Measurements from ENCODE around the gene LRP5.
"Not testable (repeated sequence)": the region's sequence is repeated elsewhere in the genome, so short reads cannot be mapped to it uniquely, and the experiment has no call there.

The LRP5 gene

DNA sequence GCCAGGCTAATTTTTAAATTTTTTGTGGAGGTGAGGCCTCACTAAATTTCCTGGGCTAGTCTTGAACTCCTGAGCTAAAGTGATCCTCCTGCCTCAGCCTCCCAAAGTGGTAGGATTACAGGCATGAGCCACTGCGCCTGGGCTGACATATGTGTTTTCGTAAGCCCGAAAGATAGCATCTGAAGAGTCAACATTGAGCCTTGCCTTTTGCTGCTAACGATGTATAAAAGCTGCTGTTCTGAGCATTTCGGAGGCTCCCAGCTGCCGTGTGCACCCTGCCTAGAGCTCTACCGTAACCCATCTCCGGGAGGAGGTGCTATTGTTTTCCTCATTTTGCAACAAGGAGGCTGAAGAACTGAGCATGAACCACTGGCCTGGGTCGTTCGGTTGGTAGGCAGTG, 130.0 kb downstream of the LRP5 start:
- DNase-seq (ENCODE audit: low read depth in 2 of 2), result no peak

DNA sequence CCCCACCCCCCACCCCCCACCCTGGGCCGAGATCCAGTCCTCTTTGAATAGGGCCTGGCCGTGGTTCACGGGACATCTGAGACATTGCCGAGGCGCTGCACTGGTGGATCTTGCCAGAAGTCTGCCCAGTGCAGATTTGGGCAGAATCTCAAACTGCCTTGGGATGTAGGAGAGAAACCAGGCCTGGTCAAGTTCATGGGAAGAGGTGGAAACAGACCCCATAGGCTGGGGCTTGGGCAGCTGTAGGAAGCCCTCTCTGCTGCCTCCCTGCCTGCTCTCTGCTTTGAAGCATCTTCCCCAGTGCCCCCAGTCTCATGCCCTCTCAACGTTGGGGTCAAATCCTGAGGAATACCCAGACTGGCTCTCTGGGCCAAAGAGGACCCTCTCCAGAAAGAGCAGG, 132.2 kb downstream of the LRP5 start:
- DNase-seq (ENCODE audit: low read depth in 2 of 2), result no peak

DNA sequence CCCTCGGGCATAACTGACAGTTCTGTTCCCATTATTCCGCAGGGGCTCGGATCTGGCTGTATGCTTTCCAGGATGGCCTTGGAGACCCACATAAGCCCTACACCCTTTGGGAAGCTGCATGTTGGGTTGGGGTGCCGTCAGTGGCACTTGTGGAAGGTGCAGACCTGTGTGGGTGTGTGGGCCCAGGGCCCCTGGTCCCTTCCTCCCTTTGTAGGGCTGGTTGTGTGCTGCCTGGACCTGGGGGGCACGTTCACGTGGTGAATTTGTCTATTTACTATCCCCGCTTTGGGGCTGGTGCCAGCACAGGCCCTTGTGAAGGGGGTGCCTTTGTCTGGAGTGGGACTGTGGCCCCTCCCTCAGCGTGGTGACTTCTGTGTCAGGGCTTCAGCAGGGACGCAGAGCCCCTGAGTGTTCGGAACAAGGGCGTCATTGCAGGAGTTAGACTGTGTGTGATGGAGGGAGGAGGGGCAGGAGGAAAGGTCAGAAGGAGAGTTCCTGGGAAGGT, 133.2 kb downstream of the LRP5 start:
- DNase-seq (ENCODE audit: low read depth in 2 of 2), result no peak

GRCh38 chr11:68446046-68446725, 133.8 kb downstream of the LRP5 start:
- no peak for DNase-seq (ENCODE audit: low read depth in 2 of 2)

DNA sequence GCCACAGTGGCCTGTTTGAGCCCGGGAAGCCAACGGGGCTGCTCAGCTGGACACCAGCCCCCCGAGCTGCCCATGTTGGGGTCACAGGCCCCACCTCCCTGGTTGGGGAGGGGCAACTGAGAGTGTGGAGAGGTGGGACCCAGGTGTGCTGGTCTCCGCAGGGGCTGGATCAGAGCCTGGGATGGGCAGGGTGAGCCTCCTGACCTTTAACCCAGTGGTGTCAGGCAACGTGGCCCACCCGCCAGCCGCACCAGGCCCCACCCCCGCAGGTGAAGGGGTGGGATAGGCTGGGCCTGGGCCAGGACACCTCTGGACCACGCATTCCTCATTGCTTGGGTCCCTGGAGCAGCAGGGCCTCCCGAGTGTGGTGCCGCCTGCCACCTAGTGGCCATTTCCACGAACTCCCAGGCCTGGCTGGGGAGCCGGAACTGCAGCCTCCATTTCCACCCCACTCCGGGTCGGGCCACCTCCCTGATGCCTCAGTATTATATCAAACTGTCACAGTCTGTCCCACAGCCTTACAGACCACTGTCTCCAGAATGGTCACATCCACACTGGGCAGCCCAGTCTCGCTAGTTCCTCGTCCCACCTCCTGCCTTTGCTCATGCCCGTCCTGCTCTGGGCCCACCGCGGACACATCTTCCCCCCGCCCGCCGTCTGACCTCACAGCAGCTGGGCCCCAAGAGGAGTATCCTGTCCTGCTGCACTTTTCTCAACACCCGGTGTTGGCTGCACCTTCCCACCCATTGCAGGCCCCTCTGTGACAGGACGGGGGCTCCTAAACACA, 134.8 kb downstream of the LRP5 start:
- DNase-seq (ENCODE audit: low read depth in 2 of 2), result peak; percentile 57 to 72

GRCh38 chr11:68447914-68448313, 135.5 kb downstream of the LRP5 start:
- DNase-seq (ENCODE audit: low read depth in 2 of 2), result not testable (repeated sequence)

DNA sequence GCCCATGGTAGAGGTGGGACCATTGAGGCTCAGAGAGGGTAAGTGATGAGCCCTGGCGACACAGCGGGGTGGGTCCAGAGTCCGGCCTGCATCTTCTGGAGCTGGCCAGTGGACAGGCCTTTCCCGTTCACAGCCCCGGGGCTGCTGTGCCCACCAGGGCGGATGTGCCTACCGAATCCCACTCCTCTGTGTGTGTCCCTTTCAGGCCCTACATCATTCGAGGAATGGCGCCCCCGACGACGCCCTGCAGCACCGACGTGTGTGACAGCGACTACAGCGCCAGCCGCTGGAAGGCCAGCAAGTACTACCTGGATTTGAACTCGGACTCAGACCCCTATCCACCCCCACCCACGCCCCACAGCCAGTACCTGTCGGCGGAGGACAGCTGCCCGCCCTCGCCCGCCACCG, 136.2 kb downstream of the LRP5 start:
- DNase-seq (ENCODE audit: low read depth in 2 of 2), result no peak

DNA sequence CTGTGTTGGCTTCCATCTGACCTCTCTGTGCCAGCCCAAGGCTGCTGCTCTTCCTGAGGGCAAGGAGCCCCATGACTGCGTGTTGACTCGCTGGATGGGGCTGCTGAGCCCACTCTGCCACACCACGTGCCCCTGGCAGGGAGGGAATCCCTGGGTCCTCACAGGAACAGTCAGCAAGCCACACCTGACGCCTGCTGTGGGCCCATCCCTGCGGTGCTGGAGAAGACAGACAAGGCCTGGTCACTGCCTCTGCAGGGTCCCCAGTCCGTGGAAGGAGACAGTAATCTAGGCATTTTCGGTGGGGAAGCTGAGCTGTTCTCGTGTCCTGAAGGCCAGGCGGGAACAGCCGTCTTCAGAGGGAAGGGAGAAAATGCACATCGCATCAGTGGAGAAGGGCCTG, 137.6 kb downstream of the LRP5 start:
- no peak for DNase-seq (ENCODE audit: low read depth in 2 of 2)

DNA sequence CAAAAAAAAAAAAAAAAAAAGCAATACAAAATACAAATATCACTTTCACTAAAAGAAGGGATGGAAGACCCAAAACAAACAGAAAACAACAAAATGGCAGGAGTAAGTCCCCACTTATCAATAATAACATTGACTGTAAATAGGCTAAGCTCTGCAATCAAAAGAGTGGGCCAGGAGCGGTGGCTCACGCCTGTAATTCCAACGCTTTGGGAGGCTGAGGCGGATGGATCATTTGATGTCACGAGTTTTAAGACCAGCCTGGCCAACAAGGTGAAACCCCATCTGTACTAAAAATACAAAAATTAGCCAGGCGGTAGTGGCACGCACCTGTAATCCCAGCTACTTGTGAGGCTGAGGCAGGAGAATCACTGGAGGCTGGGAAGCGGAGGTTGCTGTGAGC, 138.3 kb downstream of the LRP5 start:
- no peak for DNase-seq (ENCODE audit: low read depth in 2 of 2)

DNA sequence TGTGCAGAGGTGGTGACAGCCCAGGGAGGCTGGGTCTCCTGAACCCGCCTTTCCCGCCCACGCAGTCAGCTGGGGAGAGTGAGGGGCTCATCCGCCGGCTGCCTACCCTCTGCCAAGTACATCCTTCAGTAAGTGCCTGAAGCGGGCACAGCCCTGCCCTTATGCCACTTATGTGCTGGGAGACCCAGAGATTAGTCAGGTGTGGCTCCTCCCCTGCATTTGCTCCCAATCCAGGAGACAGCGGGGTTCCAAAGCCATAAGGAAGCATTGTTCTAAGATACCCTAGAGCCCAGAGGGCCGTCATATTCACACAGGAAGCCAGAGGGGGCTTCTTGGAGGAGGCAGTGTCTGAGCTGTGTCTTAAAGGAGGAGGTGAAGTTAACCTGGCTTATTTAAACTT, 142.4 kb downstream of the LRP5 start:
- no peak for DNase-seq (ENCODE audit: low read depth in 2 of 2)

DNA sequence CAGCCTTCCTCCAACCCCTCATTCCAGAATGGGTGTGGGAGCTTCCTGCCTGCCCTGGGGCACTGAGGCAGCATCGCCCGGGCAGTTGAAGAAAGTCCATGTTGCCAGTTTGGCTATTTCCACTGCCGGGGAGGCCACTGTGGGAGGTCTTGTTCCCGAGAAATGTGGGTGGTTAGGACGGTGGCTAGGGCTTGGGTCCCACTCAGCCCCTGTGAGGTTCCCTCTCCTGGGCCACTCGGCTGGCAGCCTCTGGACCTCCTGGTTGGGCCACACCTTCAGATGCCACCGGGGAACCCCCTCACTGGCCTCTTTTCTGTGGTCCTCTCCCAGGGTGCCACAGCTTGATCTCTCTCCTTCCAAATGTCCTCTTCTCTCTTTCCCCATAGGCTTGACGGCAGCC, 143.1 kb downstream of the LRP5 start:
- DNase-seq (ENCODE audit: low read depth in 2 of 2), result no peak

DNA sequence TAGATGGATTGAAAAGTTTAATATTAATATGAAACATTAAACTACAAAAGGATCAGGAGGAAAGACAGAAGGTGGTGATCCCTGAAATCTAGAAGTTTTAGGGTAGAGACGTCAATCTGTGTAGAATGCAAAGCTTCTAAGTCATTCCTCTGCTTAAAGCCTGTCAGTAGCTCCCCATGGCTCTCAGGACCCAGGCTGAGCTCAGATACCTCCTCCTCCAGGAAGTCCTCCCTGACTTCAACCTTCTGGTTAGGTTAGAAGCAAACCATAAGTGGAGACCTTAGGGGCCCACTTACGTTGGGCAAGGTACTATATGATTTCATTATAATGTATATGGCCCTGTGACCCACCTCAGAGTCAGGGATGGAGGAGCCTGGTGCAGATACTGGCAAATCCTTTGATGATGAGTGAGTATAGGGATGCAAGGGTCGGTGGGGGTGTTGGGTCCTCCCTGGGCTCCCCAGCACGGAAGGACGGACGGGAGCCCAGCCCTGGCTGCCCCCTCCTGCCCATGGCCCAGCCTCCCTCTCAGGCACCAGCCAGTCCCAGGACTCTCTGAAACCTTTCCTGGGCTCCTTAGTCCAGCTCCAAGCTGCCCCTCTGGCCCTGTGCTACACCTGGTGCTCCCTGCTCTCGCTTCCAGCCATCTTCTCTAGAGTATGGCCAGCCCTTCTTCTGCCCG, 145.0 kb downstream of the LRP5 start:
- no peak for DNase-seq (ENCODE audit: low read depth in 2 of 2)

GRCh38 chr11:68457898-68458249, 145.5 kb downstream of the LRP5 start:
- DNase-seq (ENCODE audit: low read depth in 2 of 2), result no peak

DNA sequence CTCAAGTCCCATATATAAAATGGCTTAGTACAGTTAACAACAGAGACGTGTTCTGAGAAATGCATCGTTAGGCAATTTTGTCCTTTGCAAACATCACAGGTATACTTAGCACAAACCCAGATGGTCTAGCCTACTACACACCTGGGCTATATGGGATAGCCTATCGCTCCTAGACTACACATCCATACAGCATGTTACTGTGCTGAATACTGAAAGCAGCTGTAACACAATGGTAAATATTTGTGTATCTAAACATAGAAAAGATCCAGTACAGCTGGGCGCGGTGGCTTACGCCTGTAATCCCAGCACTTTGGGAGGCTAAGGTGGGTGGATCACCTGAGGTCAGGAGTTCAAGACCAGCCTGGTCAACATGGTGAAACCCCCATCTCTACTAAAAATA, 145.9 kb downstream of the LRP5 start:
- DNase-seq (ENCODE audit: low read depth in 2 of 2), result not testable (repeated sequence)

DNA sequence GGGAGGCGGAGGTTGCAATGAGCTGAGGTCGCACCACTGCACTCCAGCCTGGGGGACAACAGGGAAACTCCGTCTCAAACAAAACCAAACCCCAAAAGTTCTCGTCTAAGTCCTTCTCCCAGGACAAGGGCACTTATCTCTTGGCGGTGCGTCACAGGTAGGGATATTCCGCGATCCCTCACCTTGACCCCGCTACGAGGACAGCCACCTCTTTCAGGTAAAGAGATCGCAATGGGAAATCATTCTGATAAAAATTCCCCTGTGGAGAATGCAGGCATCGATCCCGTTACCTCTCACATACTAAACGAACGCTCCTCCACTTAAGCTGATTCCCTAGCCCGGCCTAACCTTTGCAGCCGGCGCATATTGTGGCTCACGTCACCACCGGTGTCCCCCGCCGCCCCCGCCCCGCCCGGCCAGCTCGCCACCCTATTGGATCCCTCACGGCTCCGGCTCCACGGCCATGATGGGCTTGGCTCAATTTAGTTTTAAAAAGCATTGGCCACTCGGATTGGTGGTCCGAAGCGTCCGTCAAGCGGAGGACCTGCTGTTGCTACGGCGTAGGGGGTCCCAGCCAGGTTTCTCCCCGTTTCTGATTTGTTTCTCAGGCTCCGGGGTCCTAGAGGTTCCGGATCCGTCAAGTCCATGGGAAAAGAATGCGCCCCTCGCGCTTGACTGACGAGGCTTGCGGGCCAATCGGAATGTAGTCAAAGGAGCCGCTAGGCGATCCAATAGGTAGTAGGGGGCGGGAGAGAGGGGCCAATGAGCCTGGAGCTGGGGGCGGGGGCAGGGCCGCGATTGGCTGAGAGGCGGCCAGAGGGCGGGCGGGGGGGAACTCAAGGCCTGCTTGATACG, 147.7 kb downstream of the LRP5 start:
- peak; percentile 94 to 97 for DNase-seq (ENCODE audit: low read depth in 2 of 2)

GRCh38 chr11:68460741-68461574, 148.6 kb downstream of the LRP5 start, which contains the start of gene PPP6R3:
Gene PPP6R3 (plus strand): TSS chr11:68460752. CDS start chr11:68537665, 76,913 bp downstream.
- no peak for DNase-seq (ENCODE audit: low read depth in 2 of 2)

- DNase-seq (ENCODE audit: low read depth in 2 of 2), result no peak
These were observed 149.2 kb downstream of the LRP5 start for GRCh38 chr11:68461575-68461917.

- DNase-seq (ENCODE audit: low read depth in 2 of 2), result no peak
These were observed 151.3 kb downstream of the LRP5 start for GRCh38 chr11:68463714-68464113.

GRCh38 chr11:68467201-68467834, 154.9 kb downstream of the LRP5 start:
- DNase-seq (ENCODE audit: low read depth in 2 of 2), result no peak

DNA sequence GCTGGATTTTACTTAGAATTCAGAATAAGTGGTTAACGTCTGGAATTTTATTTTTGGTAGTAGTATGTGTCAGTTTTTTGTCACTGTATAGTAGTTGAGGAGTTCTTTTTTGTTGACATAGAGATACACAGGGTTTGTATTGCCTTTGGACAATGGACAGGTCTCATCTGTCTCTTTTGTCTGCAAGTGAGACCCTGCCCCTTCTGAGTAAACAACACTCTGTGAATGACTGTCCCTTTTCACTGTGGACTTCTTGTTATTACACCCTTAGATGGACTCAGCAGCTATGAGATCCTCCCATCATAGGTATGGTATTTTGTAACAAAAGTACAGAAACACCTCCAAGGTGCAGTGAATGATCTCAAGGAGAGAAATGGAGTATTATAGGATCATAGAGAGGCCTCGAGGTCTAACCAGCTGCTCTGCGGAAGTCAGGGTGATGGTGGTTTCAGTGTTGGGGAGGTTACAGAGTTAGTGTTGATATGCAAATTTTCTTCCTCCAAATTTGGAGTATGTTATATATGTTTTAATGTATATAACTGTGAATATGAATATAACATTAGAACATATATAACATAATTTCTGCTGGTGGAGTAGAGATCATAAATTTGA, 155.9 kb downstream of the LRP5 start:
- no peak for DNase-seq (ENCODE audit: low read depth in 2 of 2)

Measured in stimulated activated CD4-positive, alpha-beta T cell treated with anti-CD3 and anti-CD28 coated beads, Interleukin-12 subunit alpha, Interleukin-12 subunit beta, amount 100 ng/mL, for 24 hours (primary cell).